Keratinocyte (primary cell): ENCODE measurements around the gene CHRNA10.

ENCODE experiments used
- EZH2 ChIP-seq: IDR thresholded peaks from one replicate; pipeline ENCODE4 v1.6.1; 2012; ENCODE audit warnings: inconsistent platforms, mild to moderate bottlenecking, low read length, moderate library complexity
- TF ChIP-seq, protein P1 (sequence below), 3 experiments: IDR thresholded peaks in 1 of 3; conservative IDR thresholded peaks in 1 of 3; optimal IDR thresholded peaks in 1 of 3; 2 replicates in 2 of 3; 3 replicates in 1 of 3; pipeline versions ENCODE3 to v1.5.1; 2011; ENCODE audit warnings: low read length in 3 of 3, mild to moderate bottlenecking in 3 of 3, moderate library complexity in 2 of 3, control low read depth in 1 of 3, inconsistent platforms in 1 of 3; ENCODE audit not compliant: insufficient read depth in 2 of 3; ENCODE audit errors: extremely low read depth in 1 of 3

DNA sequence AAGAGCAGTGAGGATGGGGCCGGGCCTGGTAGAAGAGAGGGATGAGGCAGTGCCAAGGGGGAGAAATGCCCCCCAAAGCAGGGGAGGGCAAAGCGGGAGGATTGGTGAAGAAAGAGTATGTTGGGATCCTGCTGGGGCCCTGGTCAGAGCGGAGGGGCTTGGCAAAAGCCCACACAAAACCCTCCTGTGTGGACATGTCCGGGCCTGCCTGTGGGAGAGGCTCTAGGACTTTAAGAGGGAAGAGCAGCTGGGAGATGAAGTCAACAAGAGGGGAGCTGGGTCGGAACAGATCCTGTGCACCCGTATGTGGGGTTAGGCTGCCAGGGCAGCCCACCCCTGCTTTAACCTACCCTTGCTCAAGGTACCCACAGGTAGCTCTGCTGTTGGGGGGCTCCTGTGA, 55.2 kb downstream of the CHRNA10 start:
- TF ChIP-seq, protein P1, sequence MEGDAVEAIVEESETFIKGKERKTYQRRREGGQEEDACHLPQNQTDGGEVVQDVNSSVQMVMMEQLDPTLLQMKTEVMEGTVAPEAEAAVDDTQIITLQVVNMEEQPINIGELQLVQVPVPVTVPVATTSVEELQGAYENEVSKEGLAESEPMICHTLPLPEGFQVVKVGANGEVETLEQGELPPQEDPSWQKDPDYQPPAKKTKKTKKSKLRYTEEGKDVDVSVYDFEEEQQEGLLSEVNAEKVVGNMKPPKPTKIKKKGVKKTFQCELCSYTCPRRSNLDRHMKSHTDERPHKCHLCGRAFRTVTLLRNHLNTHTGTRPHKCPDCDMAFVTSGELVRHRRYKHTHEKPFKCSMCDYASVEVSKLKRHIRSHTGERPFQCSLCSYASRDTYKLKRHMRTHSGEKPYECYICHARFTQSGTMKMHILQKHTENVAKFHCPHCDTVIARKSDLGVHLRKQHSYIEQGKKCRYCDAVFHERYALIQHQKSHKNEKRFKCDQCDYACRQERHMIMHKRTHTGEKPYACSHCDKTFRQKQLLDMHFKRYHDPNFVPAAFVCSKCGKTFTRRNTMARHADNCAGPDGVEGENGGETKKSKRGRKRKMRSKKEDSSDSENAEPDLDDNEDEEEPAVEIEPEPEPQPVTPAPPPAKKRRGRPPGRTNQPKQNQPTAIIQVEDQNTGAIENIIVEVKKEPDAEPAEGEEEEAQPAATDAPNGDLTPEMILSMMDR (optimal IDR thresholded peaks at IDR 0.05 in 1 of 3, IDR thresholded peaks at IDR 0.05 in 1 of 3, conservative IDR thresholded peaks at IDR 0.05 in 1 of 3; ENCODE audit: extremely low read depth in 1 of 3, insufficient read depth in 2 of 3, low read length in 3 of 3) = no peak
- TF ChIP-seq EZH2 = no peak
